Lower leg skin (tissue), 4 donors: ENCODE data around the gene RAPGEF1. TPM values are rescaled to one million over a fixed set of nuclear protein-coding genes. Genes with fewer than 3 reads are reported as not detected.

ENCODE experiments used
- DNase-seq, 2 donors: peaks; one replicate each; pipeline ENCODE4 v3.0.0-alpha.2; 2019; ENCODE audit warnings: low spot score in 2 of 2
- H3K4me3 ChIP-seq: fragments of 200-600 bp; sonication (generic); 2 replicates; pipeline ENCODE4 v1.5.1; 2017; ENCODE audit warnings: mild to moderate bottlenecking, low read depth; ENCODE audit not compliant: poor library complexity, severe bottlenecking
- POLR2A ChIP-seq, 2 donors: fragments of 450-650 bp; IDR thresholded peaks; one replicate each; pipeline ENCODE4 v1.6.1; 2016 to 2017; ENCODE audit warnings: antibody characterized with exemption in 2 of 2, mild to moderate bottlenecking in 1 of 2, moderate library complexity in 1 of 2
- WGBS, 2 donors: methylation state at CpG; one replicate each; pipeline ENCODE4 v1.1.5; 2018; 5-methylcytosine and 5-hydroxymethylcytosine counted together
- intact Hi-C: fragments of 100-400 bp; cut with DNase I; formaldehyde crosslinking; loops from one replicate; pipeline ENCODE4 v1.15.0; 2023; ENCODE audit warnings: low total_unique reads
- total RNA-seq, 4 donors: library from RNA; depleted of rRNA; stranded (reverse); fragments of >200 nt; gene quantifications; one replicate each; pipeline ENCODE4 v1.1.0, GENCODE V29; 2016
- TF ChIP-seq, protein P1 (sequence below), 3 donors: fragments of 450-650 bp; IDR thresholded peaks; one replicate each; pipeline ENCODE4 v1.5.1; 2016; ENCODE audit warnings: antibody characterized with exemption in 3 of 3, mild to moderate bottlenecking in 3 of 3, moderate library complexity in 2 of 3

Gene RAPGEF1
- total RNA-seq, 4 donors from 2014 or later = 18.0 to 70.8 (median 43.5) TPM

DNA sequence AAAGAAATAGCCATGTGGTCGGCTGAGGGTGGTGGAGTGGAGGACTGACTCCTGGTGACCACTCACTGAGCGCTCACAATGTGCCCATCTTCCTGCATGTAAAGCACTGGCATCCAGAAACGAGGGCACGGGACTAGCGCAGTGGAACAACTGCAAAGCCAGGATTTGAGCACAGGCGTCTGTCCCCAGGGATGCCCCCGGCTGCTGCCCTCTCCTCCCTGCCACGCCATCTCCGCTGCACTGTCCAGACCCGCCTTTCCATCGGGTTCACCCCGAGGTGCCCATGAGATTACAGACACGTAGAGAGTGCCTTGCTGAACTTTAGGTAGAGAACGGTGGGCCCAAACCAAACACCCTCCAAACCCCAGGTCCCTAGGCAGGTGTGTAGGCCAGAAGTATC is 149.9 kb downstream of the RAPGEF1 start:
- 91 to 92% methylated on average over 14 of the region's 14 CpGs for WGBS, 2 donors
- H3K4me3 ChIP-seq = no peak overlapping the region
- TF ChIP-seq, protein P1, sequence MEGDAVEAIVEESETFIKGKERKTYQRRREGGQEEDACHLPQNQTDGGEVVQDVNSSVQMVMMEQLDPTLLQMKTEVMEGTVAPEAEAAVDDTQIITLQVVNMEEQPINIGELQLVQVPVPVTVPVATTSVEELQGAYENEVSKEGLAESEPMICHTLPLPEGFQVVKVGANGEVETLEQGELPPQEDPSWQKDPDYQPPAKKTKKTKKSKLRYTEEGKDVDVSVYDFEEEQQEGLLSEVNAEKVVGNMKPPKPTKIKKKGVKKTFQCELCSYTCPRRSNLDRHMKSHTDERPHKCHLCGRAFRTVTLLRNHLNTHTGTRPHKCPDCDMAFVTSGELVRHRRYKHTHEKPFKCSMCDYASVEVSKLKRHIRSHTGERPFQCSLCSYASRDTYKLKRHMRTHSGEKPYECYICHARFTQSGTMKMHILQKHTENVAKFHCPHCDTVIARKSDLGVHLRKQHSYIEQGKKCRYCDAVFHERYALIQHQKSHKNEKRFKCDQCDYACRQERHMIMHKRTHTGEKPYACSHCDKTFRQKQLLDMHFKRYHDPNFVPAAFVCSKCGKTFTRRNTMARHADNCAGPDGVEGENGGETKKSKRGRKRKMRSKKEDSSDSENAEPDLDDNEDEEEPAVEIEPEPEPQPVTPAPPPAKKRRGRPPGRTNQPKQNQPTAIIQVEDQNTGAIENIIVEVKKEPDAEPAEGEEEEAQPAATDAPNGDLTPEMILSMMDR (IDR thresholded peaks at IDR 0.05) = no peak
- TF ChIP-seq POLR2A (IDR thresholded peaks at IDR 0.05) = no peak
- intact Hi-C loops = loop anchor here (2.0 kb wide), 1 partner anchor 153 kb away; no protein-coding TSS in a partner anchor
- DNase-seq = no peak

DNA sequence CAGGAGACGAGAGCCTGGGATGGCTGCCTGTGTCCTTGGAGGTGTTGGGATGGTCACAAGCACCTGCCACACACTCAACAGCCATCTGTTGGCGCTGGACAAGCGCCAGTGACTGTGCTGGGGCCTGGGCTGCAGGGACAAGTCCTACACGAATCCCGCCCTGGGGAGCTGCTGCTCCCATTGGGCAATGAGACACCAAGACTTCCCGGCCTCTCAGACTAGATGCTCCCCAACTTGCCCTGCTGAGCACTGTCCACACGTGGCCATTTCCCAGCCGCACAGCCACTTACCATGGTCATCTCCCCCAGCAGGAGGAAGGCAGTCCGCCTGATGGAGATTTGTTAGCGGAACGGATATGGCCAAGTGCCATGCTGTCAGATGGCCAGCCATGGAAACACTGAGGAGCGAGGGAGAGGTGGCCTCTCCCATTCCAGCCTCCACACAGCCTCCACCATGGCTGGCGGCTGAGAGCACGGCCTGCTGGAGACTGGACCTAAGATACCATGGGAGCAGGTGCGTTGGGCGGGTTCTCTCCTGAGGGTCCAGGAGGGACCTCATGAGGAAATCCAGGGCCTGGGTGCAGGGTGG is 150.7 kb downstream of the RAPGEF1 start:
- TF ChIP-seq POLR2A (IDR thresholded peaks at IDR 0.05) = no peak
- TF ChIP-seq, protein P1 (IDR thresholded peaks at IDR 0.05) = no peak
- no peak overlapping the region for H3K4me3 ChIP-seq
- intact Hi-C loops = no loop called here
- WGBS, 2 donors = 95 to 96% methylated on average over 12 to 16 of the region's 16 CpGs
- DNase-seq = no peak

DNA sequence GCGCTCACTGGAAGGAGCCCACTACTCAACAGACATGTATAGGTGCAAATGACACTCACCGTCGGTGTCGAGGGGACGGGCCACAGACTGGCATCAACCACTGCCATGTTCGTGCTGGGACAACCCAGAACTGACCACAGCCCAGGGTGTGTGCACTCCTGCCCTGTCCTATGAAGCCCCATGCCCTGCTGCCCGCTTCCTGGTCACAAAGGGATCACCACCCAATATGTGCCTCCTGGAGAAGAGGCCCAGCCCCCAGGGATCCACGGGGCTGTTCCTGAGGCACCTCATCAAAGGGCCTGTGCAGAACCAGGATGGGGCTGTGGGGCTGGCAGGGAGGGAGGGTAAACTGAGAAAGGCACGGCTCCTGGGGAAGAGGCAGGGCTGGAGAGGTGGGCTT is 151.5 kb downstream of the RAPGEF1 start:
- TF ChIP-seq, protein P1 (IDR thresholded peaks at IDR 0.05) = no peak
- no peak for TF ChIP-seq POLR2A (IDR thresholded peaks at IDR 0.05)
- DNase-seq = no peak
- intact Hi-C loops = no loop called here
- 87 to 88% methylated on average over 9 of the region's 9 CpGs for WGBS, 2 donors
- no peak overlapping the region for H3K4me3 ChIP-seq

DNA sequence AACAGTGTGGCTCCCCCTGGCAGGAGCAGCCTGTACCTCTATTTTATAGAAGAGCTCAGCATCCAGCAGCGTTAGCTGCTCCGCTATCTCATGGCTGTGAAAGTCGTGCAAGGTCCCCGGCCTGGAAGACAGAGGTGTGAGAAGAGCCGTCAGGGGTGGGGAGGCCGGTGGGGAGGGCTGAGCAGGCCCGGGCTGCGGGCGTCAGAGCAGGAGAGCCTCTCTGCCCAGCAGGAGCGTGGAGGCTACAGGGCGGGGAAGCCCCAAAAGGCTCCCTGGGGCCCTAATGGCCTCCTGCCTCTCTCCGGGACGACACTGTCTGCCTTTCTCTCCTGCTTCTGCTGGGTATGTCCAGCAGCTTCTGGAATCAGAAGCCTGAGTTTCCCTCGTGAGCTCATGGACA is 152.0 kb downstream of the RAPGEF1 start:
- 80 to 89% methylated on average over 13 to 14 of the region's 14 CpGs for WGBS, 2 donors
- intact Hi-C loops = no loop called here
- no peak for DNase-seq
- TF ChIP-seq POLR2A (IDR thresholded peaks at IDR 0.05) = no peak
- TF ChIP-seq, protein P1 (IDR thresholded peaks at IDR 0.05) = no peak
- no peak overlapping the region for H3K4me3 ChIP-seq

DNA sequence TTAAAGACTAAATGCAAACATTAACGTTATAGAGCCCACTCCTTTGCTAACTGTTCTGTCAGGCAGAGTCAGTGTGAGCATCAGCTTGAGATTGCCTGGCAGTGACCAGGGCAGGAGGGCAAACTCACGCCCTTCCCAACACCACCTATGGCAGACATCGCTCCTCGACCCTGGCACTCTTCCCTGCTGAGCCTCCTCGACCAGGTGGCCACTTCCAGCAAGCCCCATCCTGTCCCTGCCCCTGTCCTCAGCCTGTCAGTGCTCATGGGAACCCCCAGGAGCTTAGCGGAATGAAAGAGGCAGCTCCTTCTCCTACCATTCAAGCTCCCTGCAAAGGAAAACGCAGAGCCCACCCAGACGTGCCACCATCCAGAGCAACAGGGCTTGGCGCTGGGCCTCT is 152.5 kb downstream of the RAPGEF1 start:
- 77 to 80% methylated on average over 9 of the region's 9 CpGs for WGBS, 2 donors
- intact Hi-C loops = no loop called here
- TF ChIP-seq, protein P1 (IDR thresholded peaks at IDR 0.05) = no peak
- no peak for TF ChIP-seq POLR2A (IDR thresholded peaks at IDR 0.05)
- no peak overlapping the region for H3K4me3 ChIP-seq
- no peak for DNase-seq

DNA sequence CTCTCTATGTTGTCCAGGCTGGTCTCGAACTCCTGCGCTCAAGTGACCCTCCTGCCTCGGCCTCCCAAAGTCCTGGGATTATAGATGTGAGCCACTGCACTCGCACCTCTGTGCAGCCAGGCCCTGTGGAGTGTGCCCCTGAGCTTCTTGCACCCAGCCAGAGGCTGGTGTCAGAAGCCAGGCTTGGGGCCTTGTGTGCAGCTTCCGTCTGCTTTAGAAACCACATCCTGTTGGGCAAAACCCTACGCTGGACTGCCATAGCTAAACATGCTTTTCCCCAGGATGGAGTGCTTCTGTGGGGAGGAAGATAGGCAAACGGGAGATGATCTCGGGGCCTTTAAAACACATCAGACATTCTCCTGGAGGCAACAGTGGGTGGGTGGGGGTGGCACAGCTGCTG is 154.5 kb downstream of the RAPGEF1 start:
- TF ChIP-seq, protein P1 (IDR thresholded peaks at IDR 0.05) = no peak
- TF ChIP-seq POLR2A (IDR thresholded peaks at IDR 0.05) = no peak
- WGBS, 2 donors = 73 to 78% methylated on average over 8 of the region's 8 CpGs
- no peak overlapping the region for H3K4me3 ChIP-seq
- DNase-seq = no peak
- intact Hi-C loops = no loop called here
